HepG2 (cell line): ENCODE measurements around the gene AVPR2. TPM values are rescaled to one million over a fixed set of nuclear protein-coding genes. Genes with fewer than 3 reads are reported as not detected.

Source experiments
- ATAC-seq: fragments of 200-7000 bp; cut with Tn5 transposase; 3 replicates; pipeline ENCODE4 v1.9.1; 2020; ENCODE audit warnings: mild to moderate bottlenecking, moderate library complexity
- BruUV-seq: library from RNA; stranded (reverse); fragments of 400-500 nt; replicated peaks from 2 replicates; lab custom pipeline; 2021; lab: Mats Ljungman, UMichigan
- CTCF ChIA-PET: fragments of 300-600 bp; formaldehyde crosslinking; extraction: SDS; loops from one replicate; lab custom pipeline; 2021; ENCODE audit warnings: low total read pairs, inconsistent platforms, low intra/inter-chr PET ratio; lab: Yijun Ruan, JAX
- POLR2A ChIA-PET: fragments of 350-600 bp; sonication (Branson Sonifier 250); formaldehyde crosslinking; loops from one replicate; lab custom pipeline; 2020; ENCODE audit warnings: antibody characterized with exemption, inconsistent platforms; lab: Yijun Ruan, JAX
- DNase-seq: peaks from one replicate; pipeline ENCODE4 v3.0.0-alpha.2; 2015; ENCODE audit warnings: low spot score
- FAIRE-seq: peaks from 3 replicates; lab custom pipeline; 2011; peaks lifted over from hg19 to GRCh38; lab: Jason Lieb, UNC
- H2AFZ ChIP-seq: one replicate; pipeline ENCODE4 v1.6.1; 2011; ENCODE audit warnings: low read length, inconsistent platforms
- H3K27ac ChIP-seq: fragments of 300-600 bp; 3 replicates; pipeline ENCODE4 v1.8.0; 2011; ENCODE audit warnings: mixed run types, mild to moderate bottlenecking, mixed read lengths, low read length, inconsistent platforms; ENCODE audit not compliant: insufficient read depth; ENCODE audit errors: extremely low read length
- H3K27me3 ChIP-seq, 2 experiments: fragments of 200-600 bp in 1 of 2; 2 replicates in 1 of 2; 3 replicates in 1 of 2; pipeline versions ENCODE4 v1.6.0 to v1.8.0; 2011; ENCODE audit warnings: low read length in 2 of 2, mild to moderate bottlenecking in 2 of 2, moderate library complexity in 2 of 2, inconsistent platforms in 1 of 2; ENCODE audit not compliant: insufficient read depth in 2 of 2, control insufficient read depth in 1 of 2
- H3K36me3 ChIP-seq, 2 experiments: fragments of 200-600 bp in 1 of 2; replicated peaks in 1 of 2; 2 replicates in 1 of 2; 3 replicates in 1 of 2; pipeline versions ENCODE4 v1.5.1 to v1.8.0; 2011; ENCODE audit warnings: low read length in 2 of 2, inconsistent platforms in 1 of 2; ENCODE audit not compliant: insufficient read depth in 2 of 2, control insufficient read depth in 1 of 2
- H3K4me1 ChIP-seq: 2 replicates; pipeline ENCODE4 v1.5.1; 2012; ENCODE audit warnings: low read length, inconsistent platforms; ENCODE audit not compliant: insufficient read depth
- H3K4me2 ChIP-seq: 2 replicates; pipeline ENCODE4 v1.6.0; 2011; ENCODE audit warnings: low read depth, low read length, inconsistent platforms
- H3K4me3 ChIP-seq, 3 experiments: fragments of 200-600 bp in 1 of 3; sonication (generic), shearing (Covaris generic) in 1 of 3; replicated peaks in 1 of 3; 2 replicates each; pipeline ENCODE4 v1.5.1; 2011 to 2016; ENCODE audit warnings: low read length in 3 of 3, inconsistent platforms in 2 of 3, low read depth in 2 of 3, mild to moderate bottlenecking in 2 of 3, control low read depth in 1 of 3, mixed read lengths in 1 of 3; ENCODE audit not compliant: insufficient read depth in 1 of 3
- H3K79me2 ChIP-seq: one replicate; pipeline ENCODE4 v1.6.1; 2011; ENCODE audit warnings: low read length, inconsistent platforms; ENCODE audit not compliant: insufficient read depth
- H3K9ac ChIP-seq: 2 replicates; pipeline ENCODE4 v1.6.0; 2011; ENCODE audit warnings: mild to moderate bottlenecking, low read depth, low read length, inconsistent platforms; ENCODE audit not compliant: insufficient read depth
- H3K9me3 ChIP-seq: 2 replicates; pipeline ENCODE4 v1.5.1; 2012; ENCODE audit warnings: mild to moderate bottlenecking, low read length
- H4K20me1 ChIP-seq: 2 replicates; pipeline ENCODE4 v1.6.0; 2011; ENCODE audit warnings: inconsistent platforms, mild to moderate bottlenecking, low read length, moderate library complexity; ENCODE audit not compliant: insufficient read depth
- CEBPZ ChIP-seq: IDR thresholded peaks from 2 replicates; pipeline ENCODE4 v1.6.1; 2012; ENCODE audit warnings: low read length, improper control_type of control experiment
- KAT2B ChIP-seq: fragments of 150-350 bp; IDR thresholded peaks from 2 replicates; pipeline ENCODE4 v1.6.1; 2014; ENCODE audit warnings: low read depth, low read length, borderline replicate concordance
- KLF11 ChIP-seq: IDR thresholded peaks from 2 replicates; pipeline ENCODE4 v1.6.1; 2016; ENCODE audit warnings: missing compliant biosample characterization
- MTA3 ChIP-seq: sonication (generic); formaldehyde crosslinking; IDR thresholded peaks from 2 replicates; pipeline ENCODE4 v1.4.0; 2020; ENCODE audit warnings: missing genetic modification reagents
- TRIM24 ChIP-seq: sonication (generic); formaldehyde crosslinking; IDR thresholded peaks from 2 replicates; pipeline ENCODE4 v1.8.0; 2022; ENCODE audit warnings: mild to moderate bottlenecking, missing genetic modification reagents
- ZC3H4 ChIP-seq: sonication (generic); formaldehyde crosslinking; IDR thresholded peaks from 2 replicates; pipeline ENCODE4 v1.4.0; 2020; ENCODE audit warnings: missing genetic modification reagents, borderline replicate concordance
- ZEB1 ChIP-seq: IDR thresholded peaks from 2 replicates; pipeline ENCODE4 v1.6.1; 2012; ENCODE audit warnings: mild to moderate bottlenecking, low read depth, inconsistent platforms; ENCODE audit not compliant: insufficient replicate concordance
- ZNF720 ChIP-seq: sonication (generic); formaldehyde crosslinking; IDR thresholded peaks from 2 replicates; pipeline ENCODE4 v1.4.0; 2020; ENCODE audit warnings: missing genetic modification reagents
- WGBS: methylation state at CpG from one replicate; pipeline ENCODE4 v1.1.6; 2017; ENCODE audit warnings: low lambda C conversion rate; 5-methylcytosine and 5-hydroxymethylcytosine counted together
- in situ Hi-C: cut with HindIII; loops from 2 replicates; pipeline ENCODE4 v1.10.0; 2017; ENCODE audit warnings: low pct_unique_long_range_greater_than_20kb; ENCODE audit not compliant: extremely low pct_ligation_motif_present
- intact Hi-C: fragments of 100-400 bp; cut with micrococcal nuclease; formaldehyde crosslinking; loops from one replicate; pipeline ENCODE4 v1.10.0; 2022; ENCODE audit not compliant: unreplicated experiment
- polyA plus RNA-seq, 8 experiments: library from polyadenylated mRNA; depleted of rRNA in 3 of 8; stranded (reverse) in 7 of 8; unstranded in 1 of 8; fragments of >200 nt; fragmentation: Illumina TruSeq in 4 of 8; extraction: Trizol in 4 of 8; gene quantifications; 2 replicates each; pipeline versions ENCODE4 v1.2.1 to v1.2.3, GENCODE V29; 2011 to 2016; ENCODE audit warnings: low read depth in 4 of 8, missing spikeins in 1 of 8, mixed read lengths in 1 of 8; ENCODE audit not compliant: insufficient read depth in 1 of 8
- total RNA-seq, 5 experiments: library from RNA; depleted of rRNA; stranded (reverse); fragments of >200 nt; fragmentation: Illumina TruSeq; extraction: Trizol; gene quantifications; 2 replicates each; pipeline ENCODE4 v1.2.3, GENCODE V29; 2016; ENCODE audit warnings: low read depth in 1 of 5

The AVPR2 gene
- total and polyA plus RNA-seq, 2 of the 13 experiments (the other 11 are each of a cell fraction or from before 2014, with no cell fraction given) = not detected

DNA sequence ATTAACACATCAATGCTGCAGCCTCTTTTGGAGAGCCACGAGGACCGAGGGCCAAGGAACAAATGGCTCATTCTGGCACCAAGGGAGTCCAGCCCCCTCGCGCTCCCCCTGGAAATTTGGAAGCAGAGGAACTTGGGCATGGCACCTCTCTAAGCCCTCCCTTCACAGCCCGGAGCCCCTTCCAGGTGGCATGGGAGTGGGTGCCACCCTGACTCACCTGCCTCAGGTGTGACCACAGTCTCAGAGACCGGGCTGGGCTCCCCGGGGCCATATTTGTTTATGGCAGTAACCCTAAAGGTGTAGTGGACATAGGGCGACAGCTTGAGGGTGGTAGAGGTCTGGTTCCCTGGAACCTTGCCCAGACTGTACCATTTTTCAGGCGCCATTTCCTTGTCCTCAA, 37.3 kb upstream of the AVPR2 start:
- no TSS peak for BruUV-seq
- Histone ChIP-seq H3K79me2 (no peaks in the 10 kb centered on the region), H3K36me3 (no peaks in the 10 kb centered on the region), H2AFZ (no peak overlapping the region), H3K9me3 (no peaks in the 10 kb centered on the region), H3K27ac (no peak overlapping the region), H3K27me3 (no peaks in the 10 kb centered on the region), H3K4me2 (no peak overlapping the region), H3K9ac (no peak overlapping the region), H3K4me1 (no peaks in the 10 kb centered on the region), H4K20me1 (no peaks in the 10 kb centered on the region), H3K4me3 (no peak overlapping the region)
- no peak for FAIRE-seq
- WGBS = no CpG with 5 or more reads among the region's 9 CpGs
- no peak for DNase-seq
- TF ChIP-seq ZEB1 (no peak), ZNF720 (CRISPR knock-in tag) (no peak), CEBPZ (no peak), KLF11 (CRISPR knock-in tag) (no peak), TRIM24 (CRISPR knock-in tag) (no peak), MTA3 (CRISPR knock-in tag) (no peak), ZC3H4 (CRISPR knock-in tag) (no peak), KAT2B (no peak)
- POLR2A ChIA-PET = no interaction called here
- CTCF ChIA-PET = no interaction called here
- in situ Hi-C loops (no loop called here), intact Hi-C loops (no loop called here)
- no peak for ATAC-seq
